SK-N-SH treated with all-trans-retinoic acid at 6 μM for 48 hours (cell line): ENCODE data around the gene FNDC11.

Experiments
- RARB ChIP-seq: fragments of 250-450 bp; sonication (Bioruptor Pico); IDR thresholded peaks from 2 replicates; pipeline ENCODE4 v1.8.0; 2021; ENCODE audit warnings: mild to moderate bottlenecking, moderate library complexity
- TF ChIP-seq, protein P1 (sequence below): fragments of 250-450 bp; sonication (Bioruptor Pico); IDR thresholded peaks from 2 replicates; pipeline ENCODE4 v1.8.0; 2020; ENCODE audit warnings: mild to moderate bottlenecking, moderate library complexity, borderline replicate concordance
- TF ChIP-seq, protein P2 (sequence below): fragments of 250-450 bp; sonication (Bioruptor Pico); IDR thresholded peaks from 2 replicates; pipeline ENCODE4 v1.8.0; 2021; ENCODE audit warnings: low read depth, mild to moderate bottlenecking, moderate library complexity, borderline replicate concordance

GRCh38 chr20:63586797-63587196 lies 32.8 kb downstream of the FNDC11 start:
- TF ChIP-seq, protein P1, sequence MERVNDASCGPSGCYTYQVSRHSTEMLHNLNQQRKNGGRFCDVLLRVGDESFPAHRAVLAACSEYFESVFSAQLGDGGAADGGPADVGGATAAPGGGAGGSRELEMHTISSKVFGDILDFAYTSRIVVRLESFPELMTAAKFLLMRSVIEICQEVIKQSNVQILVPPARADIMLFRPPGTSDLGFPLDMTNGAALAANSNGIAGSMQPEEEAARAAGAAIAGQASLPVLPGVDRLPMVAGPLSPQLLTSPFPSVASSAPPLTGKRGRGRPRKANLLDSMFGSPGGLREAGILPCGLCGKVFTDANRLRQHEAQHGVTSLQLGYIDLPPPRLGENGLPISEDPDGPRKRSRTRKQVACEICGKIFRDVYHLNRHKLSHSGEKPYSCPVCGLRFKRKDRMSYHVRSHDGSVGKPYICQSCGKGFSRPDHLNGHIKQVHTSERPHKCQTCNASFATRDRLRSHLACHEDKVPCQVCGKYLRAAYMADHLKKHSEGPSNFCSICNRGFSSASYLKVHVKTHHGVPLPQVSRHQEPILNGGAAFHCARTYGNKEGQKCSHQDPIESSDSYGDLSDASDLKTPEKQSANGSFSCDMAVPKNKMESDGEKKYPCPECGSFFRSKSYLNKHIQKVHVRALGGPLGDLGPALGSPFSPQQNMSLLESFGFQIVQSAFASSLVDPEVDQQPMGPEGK (CRISPR knock-in tag), result no peak
- TF ChIP-seq, protein P2, sequence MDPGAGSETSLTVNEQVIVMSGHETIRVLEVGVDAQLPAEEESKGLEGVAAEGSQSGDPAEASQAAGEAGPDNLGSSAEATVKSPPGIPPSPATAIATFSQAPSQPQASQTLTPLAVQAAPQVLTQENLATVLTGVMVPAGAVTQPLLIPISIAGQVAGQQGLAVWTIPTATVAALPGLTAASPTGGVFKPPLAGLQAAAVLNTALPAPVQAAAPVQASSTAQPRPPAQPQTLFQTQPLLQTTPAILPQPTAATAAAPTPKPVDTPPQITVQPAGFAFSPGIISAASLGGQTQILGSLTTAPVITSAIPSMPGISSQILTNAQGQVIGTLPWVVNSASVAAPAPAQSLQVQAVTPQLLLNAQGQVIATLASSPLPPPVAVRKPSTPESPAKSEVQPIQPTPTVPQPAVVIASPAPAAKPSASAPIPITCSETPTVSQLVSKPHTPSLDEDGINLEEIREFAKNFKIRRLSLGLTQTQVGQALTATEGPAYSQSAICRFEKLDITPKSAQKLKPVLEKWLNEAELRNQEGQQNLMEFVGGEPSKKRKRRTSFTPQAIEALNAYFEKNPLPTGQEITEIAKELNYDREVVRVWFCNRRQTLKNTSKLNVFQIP (CRISPR knock-in tag), result no peak
- TF ChIP-seq RARB (CRISPR knock-in tag), result no peak
